Liver (tissue), 3 donors: ENCODE data around the gene NEMF.
"Not testable (repeated sequence)": the region's sequence is repeated elsewhere in the genome, so short reads cannot be mapped to it uniquely, and the experiment has no call there.

ENCODE experiments used
- ATF3 ChIP-seq: IDR thresholded peaks from 2 replicates; pipeline ENCODE4 v1.6.1; 2016; ENCODE audit warnings: antibody characterized with exemption
- CTCF ChIP-seq: fragments of 150-350 bp; IDR thresholded peaks from 2 replicates; pipeline ENCODE4 v1.5.1; 2017; ENCODE audit warnings: improper control_type of control experiment, low read depth, low read length; ENCODE audit not compliant: missing input control
- GABPA ChIP-seq, 2 donors: IDR thresholded peaks in 1 of 2; conservative IDR thresholded peaks in 1 of 2; 2 replicates each; pipeline ENCODE4 v1.6.1; 2016; ENCODE audit warnings: antibody characterized with exemption in 2 of 2, mild to moderate bottlenecking in 1 of 2, moderate library complexity in 1 of 2
- HNF4G ChIP-seq: IDR thresholded peaks from 2 replicates; pipeline ENCODE4 v1.6.1; 2016; ENCODE audit warnings: antibody characterized with exemption
- JUND ChIP-seq, 2 donors: IDR thresholded peaks; 2 replicates each; pipeline ENCODE4 v1.6.1; 2016; ENCODE audit warnings: antibody characterized with exemption in 2 of 2
- NR2F2 ChIP-seq: IDR thresholded peaks from 2 replicates; pipeline ENCODE4 v1.6.1; 2016; ENCODE audit warnings: antibody characterized with exemption
- RAD21 ChIP-seq, 2 donors: IDR thresholded peaks; 2 replicates each; pipeline ENCODE4 v1.6.1; 2016; ENCODE audit warnings: antibody characterized with exemption in 2 of 2, mild to moderate bottlenecking in 2 of 2
- REST ChIP-seq: IDR thresholded peaks from 2 replicates; pipeline ENCODE4 v1.6.1; 2016; ENCODE audit warnings: antibody characterized with exemption, mild to moderate bottlenecking
- RXRA ChIP-seq, 2 donors: IDR thresholded peaks; 2 replicates each; pipeline ENCODE4 v1.6.1; 2017 to 2018; ENCODE audit warnings: antibody characterized with exemption in 2 of 2, mild to moderate bottlenecking in 1 of 2
- TAF1 ChIP-seq: conservative IDR thresholded peaks from 2 replicates; pipeline ENCODE4 v1.6.1; 2016; ENCODE audit warnings: antibody characterized with exemption, mild to moderate bottlenecking
- YY1 ChIP-seq: IDR thresholded peaks from 2 replicates; pipeline ENCODE4 v1.6.1; 2016; ENCODE audit warnings: antibody characterized with exemption, mild to moderate bottlenecking
- ZBTB33 ChIP-seq: IDR thresholded peaks from 2 replicates; pipeline ENCODE4 v1.6.1; 2016; ENCODE audit warnings: antibody characterized with exemption
- TF ChIP-seq, protein P1 (sequence below): IDR thresholded peaks from 2 replicates; pipeline ENCODE4 v1.6.1; 2016; ENCODE audit warnings: antibody characterized with exemption
- donor health status: healthy.
- donor health status: healthy.

- not testable (repeated sequence) for TF ChIP-seq CTCF; TAF1; ATF3; REST; RAD21 (IDR thresholded peaks at IDR 0.05); YY1; HNF4G; NR2F2; JUND (IDR thresholded peaks at IDR 0.05); GABPA (IDR thresholded peaks at IDR 0.05 in 1 of 2, conservative IDR thresholded peaks at IDR 0.05 in 1 of 2); RXRA (IDR thresholded peaks at IDR 0.05); ZBTB33
- TF ChIP-seq, protein P1, sequence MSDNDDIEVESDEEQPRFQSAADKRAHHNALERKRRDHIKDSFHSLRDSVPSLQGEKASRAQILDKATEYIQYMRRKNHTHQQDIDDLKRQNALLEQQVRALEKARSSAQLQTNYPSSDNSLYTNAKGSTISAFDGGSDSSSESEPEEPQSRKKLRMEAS, result not testable (repeated sequence)
These were observed 116.9 kb downstream of the NEMF start for GRCh38 chr14:49735669-49736068.
